Activated CD8-positive, alpha-beta T cell treated with anti-CD3 and anti-CD28 coated beads for 36 hours (primary cell): ENCODE results near the gene RAD51AP2. TPM values are rescaled to one million over a fixed set of nuclear protein-coding genes. Genes with fewer than 3 reads are reported as not detected.

ENCODE experiments used
- ATAC-seq: fragments of 200-7000 bp; cut with Tn5 transposase; one replicate; pipeline ENCODE4 v1.10.0; 2021; ENCODE audit warnings: mild to moderate bottlenecking, moderate library complexity
- CTCF ChIA-PET: fragments of 350-600 bp; sonication (Branson Sonifier 250); formaldehyde crosslinking; loops from one replicate; lab custom pipeline; 2021; ENCODE audit warnings: antibody characterized with exemption; lab: Charles Lee
- POLR2A ChIA-PET: fragments of 350-600 bp; sonication (Branson Sonifier 250); formaldehyde crosslinking; loops from one replicate; lab custom pipeline; 2021; ENCODE audit warnings: antibody characterized with exemption; lab: Charles Lee
- DNase-seq: peaks from one replicate; pipeline ENCODE4 v3.0.0-alpha.2; 2020
- H3K27ac Mint-ChIP-seq: one replicate; pipeline ENCODE4 v1.8.0; 2021; ENCODE audit warnings: mild to moderate bottlenecking, mixed read lengths
- H3K27me3 Mint-ChIP-seq: one replicate; pipeline ENCODE4 v1.8.0; 2021; ENCODE audit warnings: mixed read lengths
- H3K36me3 Mint-ChIP-seq: one replicate; pipeline ENCODE4 v1.8.0; 2021; ENCODE audit warnings: low read depth, mixed read lengths
- H3K4me1 Mint-ChIP-seq: one replicate; pipeline ENCODE4 v1.8.0; 2021; ENCODE audit warnings: low read depth, mixed read lengths
- H3K4me3 Mint-ChIP-seq: one replicate; pipeline ENCODE4 v1.8.0; 2021; ENCODE audit warnings: mild to moderate bottlenecking, moderate library complexity, mixed read lengths
- H3K9me3 Mint-ChIP-seq: one replicate; pipeline ENCODE4 v1.8.0; 2021; ENCODE audit warnings: mixed read lengths
- intact Hi-C: fragments of 100-400 bp; cut with micrococcal nuclease; formaldehyde crosslinking; loops from one replicate; pipeline ENCODE4 v1.10.0; 2022
- total RNA-seq, 2 experiments: library from RNA; stranded (reverse); gene quantifications; one replicate each; pipeline ENCODE4 v1.2.3, GENCODE V29; 2021
- TF ChIP-seq, protein P1 (sequence below): fragments of 200-600 bp; IDR thresholded peaks from one replicate; pipeline ENCODE4 v1.8.0; 2022; ENCODE audit warnings: antibody characterized with exemption, mild to moderate bottlenecking

The RAD51AP2 gene
- total RNA-seq, 2 experiments from 2014 or later: not detected

DNA sequence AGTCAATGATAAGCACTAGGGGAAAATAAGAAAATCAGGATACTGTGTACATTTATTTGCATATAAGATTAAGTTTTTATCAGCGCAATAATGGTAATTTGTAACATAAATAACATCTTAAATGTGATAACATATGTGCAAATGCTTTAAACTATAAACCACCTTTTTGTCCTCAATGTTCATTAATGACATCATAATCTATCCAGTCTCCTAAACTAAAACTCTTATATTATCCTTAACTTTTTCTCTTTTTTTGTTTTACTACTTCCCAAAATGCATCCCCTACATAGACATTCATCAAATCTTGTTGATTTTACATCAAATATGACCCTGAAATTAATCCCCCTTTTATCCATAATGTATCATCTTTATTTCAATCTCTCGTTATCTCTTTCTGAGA lies 3.4 kb upstream of the RAD51AP2 start:
- Mint-ChIP-seq H3K9me3 (no peaks in the 10 kb centered on the region), H3K27ac (no peak overlapping the region), H3K36me3 (no peaks in the 10 kb centered on the region), H3K4me1 (no peaks in the 10 kb centered on the region), H3K27me3 (peaks cover 14% of the 10 kb centered on the region), H3K4me3 (no peak overlapping the region)
- TF ChIP-seq, protein P1, sequence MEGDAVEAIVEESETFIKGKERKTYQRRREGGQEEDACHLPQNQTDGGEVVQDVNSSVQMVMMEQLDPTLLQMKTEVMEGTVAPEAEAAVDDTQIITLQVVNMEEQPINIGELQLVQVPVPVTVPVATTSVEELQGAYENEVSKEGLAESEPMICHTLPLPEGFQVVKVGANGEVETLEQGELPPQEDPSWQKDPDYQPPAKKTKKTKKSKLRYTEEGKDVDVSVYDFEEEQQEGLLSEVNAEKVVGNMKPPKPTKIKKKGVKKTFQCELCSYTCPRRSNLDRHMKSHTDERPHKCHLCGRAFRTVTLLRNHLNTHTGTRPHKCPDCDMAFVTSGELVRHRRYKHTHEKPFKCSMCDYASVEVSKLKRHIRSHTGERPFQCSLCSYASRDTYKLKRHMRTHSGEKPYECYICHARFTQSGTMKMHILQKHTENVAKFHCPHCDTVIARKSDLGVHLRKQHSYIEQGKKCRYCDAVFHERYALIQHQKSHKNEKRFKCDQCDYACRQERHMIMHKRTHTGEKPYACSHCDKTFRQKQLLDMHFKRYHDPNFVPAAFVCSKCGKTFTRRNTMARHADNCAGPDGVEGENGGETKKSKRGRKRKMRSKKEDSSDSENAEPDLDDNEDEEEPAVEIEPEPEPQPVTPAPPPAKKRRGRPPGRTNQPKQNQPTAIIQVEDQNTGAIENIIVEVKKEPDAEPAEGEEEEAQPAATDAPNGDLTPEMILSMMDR: no peak
- POLR2A ChIA-PET: no interaction called here
- CTCF ChIA-PET: no interaction called here
- DNase-seq (no peak), ATAC-seq (no peak)
- intact Hi-C loops: no loop called here

DNA sequence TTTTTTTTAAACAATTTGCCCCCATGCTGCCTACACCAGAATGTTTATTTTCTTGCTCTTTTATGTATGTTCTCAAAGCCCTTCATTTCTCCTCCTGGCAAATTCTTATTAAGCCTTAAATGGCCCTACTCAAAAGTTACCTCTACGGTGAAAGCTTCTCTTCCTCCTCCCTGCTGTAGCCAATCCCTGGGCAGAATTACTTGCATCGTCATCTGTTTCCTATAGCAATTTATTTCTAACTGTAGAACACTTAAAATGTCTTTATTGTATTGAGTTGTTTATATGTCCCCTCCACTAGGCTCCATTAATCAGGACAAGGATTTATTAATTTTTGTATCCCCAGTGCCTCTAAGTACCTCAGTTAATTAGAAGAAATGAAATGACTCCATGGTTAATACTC lies 2.5 kb upstream of the RAD51AP2 start:
- DNase-seq: no peak
- Mint-ChIP-seq H3K4me1 (no peaks in the 10 kb centered on the region), H3K27ac (no peak overlapping the region), H3K27me3 (peaks cover 14% of the 10 kb centered on the region), H3K9me3 (no peaks in the 10 kb centered on the region), H3K4me3 (no peak overlapping the region), H3K36me3 (no peaks in the 10 kb centered on the region)
- ChIA-PET POLR2A (no interaction called here), CTCF (no interaction called here)
- ATAC-seq: no peak
- intact Hi-C loops: no loop called here
- TF ChIP-seq, protein P1: no peak

DNA sequence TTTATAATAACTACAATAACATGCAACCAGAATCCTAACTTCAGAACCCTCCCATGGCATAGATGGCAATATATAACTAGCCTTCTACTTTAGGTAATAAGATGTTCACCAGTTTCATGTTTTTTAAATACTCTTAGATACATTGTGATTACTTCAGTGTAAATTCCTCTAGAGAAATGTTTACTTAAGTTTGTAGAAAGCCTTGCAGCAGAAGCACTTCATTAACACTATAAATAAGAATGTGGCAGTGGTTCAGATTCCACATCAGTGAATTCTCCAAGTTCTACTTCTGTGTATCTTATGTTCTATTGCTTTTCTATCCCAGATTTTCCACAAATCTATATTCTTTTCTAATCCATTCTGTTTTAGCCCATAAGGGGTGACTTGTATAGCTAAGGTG lies 1.2 kb upstream of the RAD51AP2 start:
- Mint-ChIP-seq H3K36me3 (no peaks in the 10 kb centered on the region), H3K9me3 (no peaks in the 10 kb centered on the region), H3K4me3 (no peak overlapping the region), H3K4me1 (no peaks in the 10 kb centered on the region), H3K27me3 (peaks cover 14% of the 10 kb centered on the region), H3K27ac (no peak overlapping the region)
- TF ChIP-seq, protein P1: no peak
- POLR2A ChIA-PET: no interaction called here
- CTCF ChIA-PET: no interaction called here
- ATAC-seq (no peak), DNase-seq (no peak)
- intact Hi-C loops: no loop called here

DNA sequence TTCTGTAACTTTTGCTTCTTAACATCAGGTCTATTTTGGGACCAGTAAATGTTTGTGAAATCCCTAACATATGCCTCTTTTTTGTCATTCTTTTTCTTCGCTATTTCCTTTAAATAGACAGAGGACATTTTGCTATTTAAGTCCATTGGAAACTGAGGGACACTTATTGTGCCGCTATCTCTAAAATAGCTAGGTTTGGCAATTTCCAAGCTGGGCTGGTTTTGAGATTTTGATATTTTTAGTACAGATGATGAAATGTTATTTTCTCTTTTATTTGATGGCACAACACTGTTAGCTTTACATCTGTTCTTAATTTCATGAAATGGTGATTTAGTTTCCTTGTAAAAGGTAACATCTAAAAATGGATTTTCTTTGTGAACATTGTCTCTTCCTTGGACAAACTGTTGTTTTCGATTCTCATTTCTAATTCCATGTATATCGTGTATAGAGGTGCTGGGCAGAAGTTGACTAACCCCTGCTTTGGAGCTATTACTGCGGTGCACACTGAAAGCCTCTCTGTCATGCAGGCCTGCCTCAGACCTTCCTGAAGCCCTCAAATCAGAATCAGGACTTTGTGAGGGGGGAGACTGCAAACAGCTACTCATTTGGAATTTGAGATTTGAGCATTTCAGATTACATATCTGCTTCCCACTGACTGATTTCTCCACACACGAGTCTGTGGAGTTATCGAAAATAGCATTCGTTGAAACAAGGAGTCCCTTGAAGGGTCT lies 594 bp downstream of the RAD51AP2 start:
- ChIA-PET CTCF (no interaction called here), POLR2A (no interaction called here)
- Mint-ChIP-seq H3K27ac (no peak overlapping the region), H3K4me1 (no peaks in the 10 kb centered on the region), H3K27me3 (peaks cover 14% of the 10 kb centered on the region), H3K9me3 (no peaks in the 10 kb centered on the region), H3K36me3 (no peaks in the 10 kb centered on the region), H3K4me3 (no peak overlapping the region)
- DNase-seq (no peak), ATAC-seq (no peak)
- intact Hi-C loops: no loop called here
- TF ChIP-seq, protein P1: no peak

DNA sequence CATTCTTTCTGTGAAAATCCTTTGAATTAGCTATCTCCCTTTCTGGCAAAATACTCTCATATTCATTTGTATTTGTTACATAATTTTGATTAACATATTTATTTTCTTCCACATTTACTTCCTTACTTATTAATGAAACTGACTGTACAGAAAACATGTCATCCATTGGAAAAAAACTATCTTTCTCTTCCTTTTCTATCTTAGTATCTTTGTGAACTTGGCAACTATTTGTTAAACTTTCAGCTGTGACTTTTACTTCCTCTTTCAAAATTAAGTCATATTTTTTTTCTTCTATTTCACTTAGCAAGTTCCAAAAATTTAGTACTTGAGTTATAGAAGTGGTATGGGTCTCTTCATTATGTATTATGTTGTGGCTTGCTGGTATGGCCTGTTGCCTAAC lies 2.6 kb downstream of the RAD51AP2 start:
- Mint-ChIP-seq H3K36me3 (no peaks in the 10 kb centered on the region), H3K27me3 (peaks cover 12% of the 10 kb centered on the region), H3K4me1 (no peaks in the 10 kb centered on the region), H3K9me3 (no peaks in the 10 kb centered on the region), H3K4me3 (no peak overlapping the region), H3K27ac (no peak overlapping the region)
- intact Hi-C loops: no loop called here
- POLR2A ChIA-PET: no interaction called here
- TF ChIP-seq, protein P1: no peak
- DNase-seq (no peak), ATAC-seq (no peak)
- CTCF ChIA-PET: no interaction called here
